Stimulated activated CD8-positive, alpha-beta memory T cell treated with anti-CD3 and anti-CD28 coated beads, Interleukin-4, amount 100 ng/mL, for 24 hours (primary cell): ENCODE measurements around the gene MARCHF7.
"Not testable (repeated sequence)": the region's sequence is repeated elsewhere in the genome, so short reads cannot be mapped to it uniquely, and the experiment has no call there.

Experiments
- DNase-seq: peaks from one replicate; pipeline ENCODE4 v3.0.0-alpha.2; 2020; ENCODE audit warnings: low read depth

MARCHF7 gene

GRCh38 chr2:159720676-159721075, 8.4 kb downstream of the MARCHF7 start:
- DNase-seq, result no peak

- DNase-seq, result no peak
Measured at GRCh38 chr2:159722580-159722979, 10.3 kb downstream of the MARCHF7 start.

- DNase-seq, result not testable (repeated sequence)
Measured at GRCh38 chr2:159724795-159725572, 12.7 kb downstream of the MARCHF7 start.

- DNase-seq, result no peak
Measured at GRCh38 chr2:159725713-159726112, 13.4 kb downstream of the MARCHF7 start.

GRCh38 chr2:159728629-159729028, 16.3 kb downstream of the MARCHF7 start:
- no peak for DNase-seq

GRCh38 chr2:159735648-159736047, 23.3 kb downstream of the MARCHF7 start:
- DNase-seq, result no peak

GRCh38 chr2:159736048-159736447, 23.7 kb downstream of the MARCHF7 start:
- DNase-seq, result no peak

GRCh38 chr2:159737292-159737916, 25.1 kb downstream of the MARCHF7 start:
- DNase-seq, result no peak

- DNase-seq, result no peak
Measured at GRCh38 chr2:159737917-159738296, 25.6 kb downstream of the MARCHF7 start.

- no peak for DNase-seq
Measured at GRCh38 chr2:159738509-159739390, 26.4 kb downstream of the MARCHF7 start.

GRCh38 chr2:159742846-159743245, 30.5 kb downstream of the MARCHF7 start:
- DNase-seq, result no peak

GRCh38 chr2:159744363-159744762, 32.1 kb downstream of the MARCHF7 start:
- DNase-seq, result no peak

- not testable (repeated sequence) for DNase-seq
Measured at GRCh38 chr2:159745237-159745636, 32.9 kb downstream of the MARCHF7 start.

GRCh38 chr2:159748089-159748488, 35.8 kb downstream of the MARCHF7 start:
- DNase-seq, result no peak

- DNase-seq, result no peak
Measured at GRCh38 chr2:159750873-159751272, 38.6 kb downstream of the MARCHF7 start.

GRCh38 chr2:159753797-159754196, 41.5 kb downstream of the MARCHF7 start:
- no peak for DNase-seq

- DNase-seq, result no peak
Measured at GRCh38 chr2:159755014-159755413, 42.7 kb downstream of the MARCHF7 start.

- no peak for DNase-seq
Measured at GRCh38 chr2:159755788-159756187, 43.5 kb downstream of the MARCHF7 start.

- DNase-seq, result no peak
Measured at GRCh38 chr2:159758239-159758638, 45.9 kb downstream of the MARCHF7 start.

GRCh38 chr2:159758686-159759085, 46.4 kb downstream of the MARCHF7 start:
- DNase-seq, result no peak

- no peak for DNase-seq
Measured at GRCh38 chr2:159759577-159759976, 47.3 kb downstream of the MARCHF7 start.

GRCh38 chr2:159760326-159760725, 48.0 kb downstream of the MARCHF7 start:
- DNase-seq, result no peak

GRCh38 chr2:159762075-159762474, 49.8 kb downstream of the MARCHF7 start:
- DNase-seq, result no peak
